Mesenchymal stem cell (in vitro differentiated cells and primary cell): ENCODE data around the gene FRY.
A peak's percentile ranks its signal among the peaks of the same experiment; 100 is the strongest.

Experiments
- DNase-seq: peaks from one replicate; pipeline ENCODE4 v3.0.0-alpha.2; 2013
- H2AFZ ChIP-seq: one replicate; pipeline ENCODE4 v1.6.1; 2013; ENCODE audit warnings: low read depth, mild to moderate bottlenecking, control low read depth, inconsistent platforms, low read length, moderate library complexity
- H2AK5ac ChIP-seq: 2 replicates; pipeline ENCODE4 v1.6.1; 2013; ENCODE audit warnings: low read length, moderate library complexity, mild to moderate bottlenecking, inconsistent platforms; ENCODE audit not compliant: severe bottlenecking
- H2BK120ac ChIP-seq: one replicate; pipeline ENCODE4 v1.6.1; 2013; ENCODE audit warnings: low read depth, mild to moderate bottlenecking, inconsistent platforms, low read length, moderate library complexity
- H2BK12ac ChIP-seq, 2 experiments: one replicate each; pipeline ENCODE4 v1.6.1; 2013; ENCODE audit warnings: inconsistent platforms in 2 of 2, low read length in 2 of 2, mild to moderate bottlenecking in 2 of 2, moderate library complexity in 2 of 2, control low read depth in 1 of 2
- H2BK15ac ChIP-seq: one replicate; pipeline ENCODE4 v1.6.1; 2013; ENCODE audit warnings: mild to moderate bottlenecking, low read depth, inconsistent platforms; ENCODE audit not compliant: poor library complexity, severe bottlenecking
- H2BK5ac ChIP-seq: 2 replicates; pipeline ENCODE4 v1.6.1; 2013; ENCODE audit warnings: low read depth, mild to moderate bottlenecking, low read length, control low read depth, inconsistent platforms; ENCODE audit not compliant: poor library complexity, severe bottlenecking
- H3K14ac ChIP-seq, 2 experiments: one replicate each; pipeline ENCODE4 v1.6.1; 2013; ENCODE audit warnings: inconsistent platforms in 2 of 2, low read length in 2 of 2, control low read depth in 1 of 2, mild to moderate bottlenecking in 1 of 2, moderate library complexity in 1 of 2
- H3K18ac ChIP-seq, 2 experiments: one replicate each; pipeline ENCODE4 v1.6.1; 2013; ENCODE audit warnings: inconsistent platforms in 2 of 2, low read length in 2 of 2, control low read depth in 1 of 2, low read depth in 1 of 2, mild to moderate bottlenecking in 1 of 2
- H3K23ac ChIP-seq, 2 experiments: one replicate each; pipeline ENCODE4 v1.6.1; 2013; ENCODE audit warnings: inconsistent platforms in 2 of 2, low read length in 2 of 2, mild to moderate bottlenecking in 2 of 2, moderate library complexity in 2 of 2, control low read depth in 1 of 2
- H3K27ac ChIP-seq: 2 replicates; pipeline ENCODE4 v1.5.1; 2013; ENCODE audit warnings: mild to moderate bottlenecking, moderate library complexity, low read length, control low read depth, inconsistent platforms; ENCODE audit not compliant: poor library complexity, severe bottlenecking
- H3K27me3 ChIP-seq, 2 experiments: 2 replicates each; pipeline versions ENCODE4 v1.6.1 to v1.7.0; 2013; ENCODE audit warnings: low read length in 2 of 2, mild to moderate bottlenecking in 2 of 2, moderate library complexity in 2 of 2, control low read depth in 1 of 2, inconsistent platforms in 1 of 2; ENCODE audit not compliant: control insufficient read depth in 1 of 2, insufficient read depth in 1 of 2
- H3K36me3 ChIP-seq, 2 experiments: 2 replicates each; pipeline versions ENCODE4 v1.6.1 to v1.7.0; 2013; ENCODE audit warnings: low read length in 2 of 2, control low read depth in 1 of 2, inconsistent platforms in 1 of 2, low read depth in 1 of 2, mild to moderate bottlenecking in 1 of 2; ENCODE audit not compliant: insufficient read depth in 2 of 2, control insufficient read depth in 1 of 2
- H3K4ac ChIP-seq, 2 experiments: one replicate each; pipeline ENCODE4 v1.6.1; 2013; ENCODE audit warnings: inconsistent platforms in 2 of 2, low read length in 2 of 2, mild to moderate bottlenecking in 2 of 2, moderate library complexity in 2 of 2, control low read depth in 1 of 2, low read depth in 1 of 2
- H3K4me1 ChIP-seq: 2 replicates; pipeline ENCODE4 v1.6.1; 2013; ENCODE audit warnings: low read depth, low read length, control low read depth; ENCODE audit not compliant: control insufficient read depth, insufficient read depth
- H3K4me2 ChIP-seq: 2 replicates; pipeline ENCODE4 v1.6.1; 2013; ENCODE audit warnings: low read length, mild to moderate bottlenecking, inconsistent platforms; ENCODE audit not compliant: poor library complexity, severe bottlenecking
- H3K4me3 ChIP-seq, 2 experiments: 2 replicates each; pipeline versions ENCODE4 v1.5.1 to v1.7.0; 2013; ENCODE audit warnings: low read length in 2 of 2, mild to moderate bottlenecking in 2 of 2, control low read depth in 1 of 2, low read depth in 1 of 2; ENCODE audit not compliant: insufficient read depth in 1 of 2
- H3K79me1 ChIP-seq: replicated peaks from 2 replicates; pipeline ENCODE4 v1.6.1; 2013; ENCODE audit warnings: mild to moderate bottlenecking, control low read depth, low read length, inconsistent platforms; ENCODE audit not compliant: poor library complexity, severe bottlenecking
- H3K9ac ChIP-seq: 2 replicates; pipeline ENCODE4 v1.7.0; 2013; ENCODE audit warnings: mild to moderate bottlenecking, low read length, moderate library complexity
- H3K9me3 ChIP-seq: 2 replicates; pipeline ENCODE4 v1.7.0; 2013; ENCODE audit warnings: mild to moderate bottlenecking, low read length; ENCODE audit not compliant: control insufficient read depth
- H4K8ac ChIP-seq: one replicate; pipeline ENCODE4 v1.6.1; 2013; ENCODE audit warnings: inconsistent platforms, mild to moderate bottlenecking, low read length, moderate library complexity
- H4K91ac ChIP-seq: one replicate; pipeline ENCODE4 v1.6.1; 2013; ENCODE audit warnings: mild to moderate bottlenecking, low read length, inconsistent platforms
- WGBS: methylation state at CpG from one replicate; pipeline ENCODE4 v1.1.7; 2013; ENCODE audit warnings: mixed read lengths; 5-methylcytosine and 5-hydroxymethylcytosine counted together

FRY gene

DNA sequence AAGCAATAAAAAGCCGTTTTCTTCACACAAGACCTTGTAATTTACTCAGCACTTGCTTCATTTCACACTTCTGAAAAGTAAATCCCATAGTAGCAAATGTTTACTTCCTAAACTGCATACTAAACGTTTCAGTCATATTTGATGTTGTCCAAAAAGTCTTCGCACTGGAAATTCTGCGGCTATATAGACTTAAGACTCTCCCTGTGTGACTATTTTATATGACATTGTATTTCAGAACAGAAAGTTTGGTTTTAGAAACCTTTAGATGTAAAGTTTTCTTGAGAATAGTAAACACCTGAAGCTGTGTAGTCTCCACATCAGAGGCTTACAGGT is 254.0 kb downstream of the FRY start:
- no peak overlapping the region for H2BK5ac ChIP-seq
- no peak overlapping the region for H3K23ac ChIP-seq
- H3K36me3 ChIP-seq = peaks cover 0 to 11% of the 10 kb centered on the region in 2 experiments
- 77% methylated on average over 4 of the region's 4 CpGs for WGBS
- peak overlapping the region; percentile 60 for H3K9ac ChIP-seq
- H3K4me2 ChIP-seq = no peak overlapping the region
- no peak for DNase-seq
- H3K4me1 ChIP-seq = no peaks in the 10 kb centered on the region
- H2AFZ ChIP-seq = no peak overlapping the region
- no peaks in the 10 kb centered on the region for H3K79me1 ChIP-seq
- H4K8ac ChIP-seq = no peak overlapping the region
- H3K14ac ChIP-seq = no peak overlapping the region
- H3K4ac ChIP-seq = no peak overlapping the region
- H3K18ac ChIP-seq = no peak overlapping the region
- H3K4me3 ChIP-seq = no peak overlapping the region
- no peak overlapping the region for H2BK120ac ChIP-seq
- no peak overlapping the region for H2BK15ac ChIP-seq
- no peak overlapping the region for H2AK5ac ChIP-seq
- H2BK12ac ChIP-seq = no peak overlapping the region
- H3K27me3 ChIP-seq = no peaks in the 10 kb centered on the region
- peak overlapping the region; percentile 73 for H3K27ac ChIP-seq
- H3K9me3 ChIP-seq = no peaks in the 10 kb centered on the region
- no peak overlapping the region for H4K91ac ChIP-seq

DNA sequence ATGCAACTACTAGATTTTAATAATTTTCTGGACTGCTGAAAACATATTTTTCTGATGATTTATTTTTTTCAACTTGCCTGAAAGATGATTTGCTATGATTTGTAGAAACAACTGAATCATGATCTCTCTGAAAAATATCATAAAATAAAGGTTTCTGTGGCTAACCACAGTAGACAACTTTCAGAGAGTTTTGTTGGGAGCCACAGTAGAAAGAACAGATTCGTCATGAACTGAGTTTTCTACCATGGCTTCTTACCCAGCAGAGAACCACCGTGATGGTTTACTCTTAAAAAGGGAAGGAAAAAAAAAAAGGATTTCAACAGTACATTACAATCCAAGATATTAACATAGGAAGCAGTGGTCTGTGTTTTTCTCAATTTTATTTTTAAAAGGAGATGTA is 265.6 kb downstream of the FRY start:
- Histone ChIP-seq H2AFZ (no peak overlapping the region), H3K4me2 (no peak overlapping the region), H3K18ac (no peak overlapping the region), H3K4me3 (no peak overlapping the region), H2BK12ac (no peak overlapping the region), H2AK5ac (no peak overlapping the region), H3K4me1 (no peaks in the 10 kb centered on the region), H2BK15ac (no peak overlapping the region), H3K27ac (no peak overlapping the region), H2BK120ac (no peak overlapping the region), H3K9ac (no peak overlapping the region), H3K23ac (no peak overlapping the region), H2BK5ac (no peak overlapping the region), H3K14ac (no peak overlapping the region), H3K4ac (no peak overlapping the region), H3K9me3 (no peaks in the 10 kb centered on the region), H4K91ac (no peak overlapping the region), H3K79me1 (no peaks in the 10 kb centered on the region), H3K36me3 (peaks cover 0 to 3% of the 10 kb centered on the region in 2 experiments), H4K8ac (no peak overlapping the region), H3K27me3 (peaks cover 25 to 32% of the 10 kb centered on the region in 2 experiments)
- DNase-seq = no peak
- WGBS = 100% methylated on average over 1 of the region's 2 CpGs

DNA sequence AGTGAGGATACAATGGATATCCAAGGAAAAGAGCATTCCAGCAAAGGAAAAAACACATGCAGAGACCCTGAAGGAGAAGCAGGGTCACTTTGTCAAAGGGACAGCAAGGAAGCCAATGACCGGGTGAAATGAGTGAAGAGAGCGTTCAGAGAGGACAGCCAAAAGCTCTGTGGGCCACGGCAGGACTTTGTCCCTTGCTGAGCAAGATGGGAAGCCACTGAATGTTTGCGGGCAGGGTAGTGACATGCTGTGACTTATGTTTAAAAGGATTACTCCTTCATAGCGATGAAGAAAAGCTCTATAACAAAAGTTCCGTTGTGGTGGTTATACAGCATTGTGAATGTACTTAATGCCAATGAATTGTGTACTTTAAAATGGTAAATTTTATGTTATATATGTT is 267.1 kb downstream of the FRY start:
- Histone ChIP-seq H2BK120ac (no peak overlapping the region), H4K91ac (no peak overlapping the region), H3K36me3 (peaks cover 0 to 3% of the 10 kb centered on the region in 2 experiments), H2BK12ac (no peak overlapping the region), H2AFZ (no peak overlapping the region), H2AK5ac (no peak overlapping the region), H3K4me2 (no peak overlapping the region), H2BK5ac (no peak overlapping the region), H3K9me3 (no peaks in the 10 kb centered on the region), H3K4me1 (no peaks in the 10 kb centered on the region), H3K14ac (no peak overlapping the region), H2BK15ac (no peak overlapping the region), H3K27me3 (peaks cover 25 to 32% of the 10 kb centered on the region in 2 experiments), H3K23ac (no peak overlapping the region), H3K79me1 (no peaks in the 10 kb centered on the region), H3K27ac (no peak overlapping the region), H3K4me3 (no peak overlapping the region), H3K18ac (no peak overlapping the region), H3K4ac (no peak overlapping the region), H3K9ac (no peak overlapping the region), H4K8ac (no peak overlapping the region)
- DNase-seq = no peak
- WGBS = 93% methylated on average over 5 of the region's 6 CpGs

DNA sequence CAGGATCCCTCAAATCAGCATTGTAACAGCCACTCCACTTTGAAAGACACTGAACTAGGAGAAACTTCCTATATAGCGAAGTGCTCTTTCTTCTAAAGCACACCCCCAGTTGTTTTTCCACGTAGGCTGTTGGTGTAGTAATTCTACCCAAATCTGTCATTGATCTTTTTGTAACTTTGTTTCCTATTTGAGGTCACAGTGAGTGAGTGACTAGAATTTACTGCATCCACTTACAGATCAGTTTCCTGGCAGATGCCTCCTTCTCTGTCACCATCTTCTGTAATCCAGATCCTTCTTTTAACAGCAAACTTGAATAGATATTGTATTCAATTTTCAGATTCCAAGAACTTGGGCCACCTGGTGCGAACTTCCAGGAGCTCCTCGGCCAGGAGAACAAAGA is 268.3 kb downstream of the FRY start:
- Histone ChIP-seq H3K79me1 (no peaks in the 10 kb centered on the region), H2BK5ac (no peak overlapping the region), H3K27ac (no peak overlapping the region), H3K9ac (no peak overlapping the region), H3K4ac (no peak overlapping the region), H3K4me2 (no peak overlapping the region), H3K27me3 (peaks cover 25 to 32% of the 10 kb centered on the region in 2 experiments), H3K4me3 (no peak overlapping the region), H2BK12ac (no peak overlapping the region), H2AFZ (no peak overlapping the region), H3K14ac (no peak overlapping the region), H2BK120ac (no peak overlapping the region), H4K8ac (no peak overlapping the region), H3K23ac (no peak overlapping the region), H2BK15ac (no peak overlapping the region), H4K91ac (no peak overlapping the region), H3K9me3 (no peaks in the 10 kb centered on the region), H3K36me3 (peaks cover 0 to 3% of the 10 kb centered on the region in 2 experiments), H3K18ac (no peak overlapping the region), H3K4me1 (no peaks in the 10 kb centered on the region), H2AK5ac (no peak overlapping the region)
- 81% methylated on average over 4 of the region's 4 CpGs for WGBS
- DNase-seq = no peak
